Measurements from ENCODE around the gene WASF3. TPM values are rescaled to one million over a fixed set of nuclear protein-coding genes. Genes with fewer than 3 reads are reported as not detected.

WASF3 gene
- total and polyA plus RNA-seq, 10 of the 15 experiments (the other 5 are each of a cell fraction or from before 2014, with no cell fraction given) = under 0.01 to 0.10 (median 0.01) TPM; not detected in 7

DNA sequence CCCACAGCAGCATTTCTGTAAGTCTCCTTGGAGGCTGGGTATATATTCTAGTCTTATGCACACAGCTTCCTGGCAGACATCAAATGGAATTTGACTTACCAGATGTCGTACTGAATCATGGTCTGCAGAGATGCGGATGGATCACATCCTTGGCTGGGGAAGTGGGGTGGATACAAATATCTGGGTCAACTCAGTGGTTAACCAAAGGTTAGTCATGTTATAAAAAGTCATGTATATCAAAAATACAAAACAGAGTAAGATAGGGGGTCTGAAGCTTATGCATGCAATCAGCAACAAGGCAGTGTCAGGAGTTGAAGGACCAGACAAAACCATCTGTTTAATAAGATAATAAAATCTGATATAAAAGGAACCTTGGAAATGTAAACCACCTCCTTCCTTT lies 61.9 kb downstream of the WASF3 start:
- ChIA-PET SMC1A (ENCODE audit: uncharacterized antibody, unreplicated experiment) (interaction anchor here (1.0 kb wide), 1 partner anchor 17 kb away, joined by 3 read pairs; no protein-coding TSS in a partner anchor), RAD21 (ENCODE audit: unreplicated experiment) (no interaction called here), POLR2A (no interaction called here), CTCF (interaction anchor here (0.6 kb wide), 1 partner anchor 435 kb away, joined by 3 read pairs; no protein-coding TSS in a partner anchor)
- Histone ChIP-seq H3K4me1 (ENCODE audit: control insufficient read depth, insufficient read depth, low read length) (no peaks in the 10 kb centered on the region), H3K4me2 (ENCODE audit: control insufficient read depth, insufficient read depth) (no peak overlapping the region), H2AFZ (ENCODE audit: control insufficient read depth, low read depth, low read length) (no peak overlapping the region), H3K36me3 (ENCODE audit: control insufficient read depth in 2 of 2, insufficient read depth in 2 of 2, low read length in 1 of 2) (no peaks in the 10 kb centered on the region), H3K9me3 (replicated peaks; ENCODE audit: control insufficient read depth, insufficient read depth, low read length) (no peaks in the 10 kb centered on the region; the same call in 1 of the 3 replicates), H3K79me2 (ENCODE audit: control insufficient read depth, insufficient read depth, low read length) (no peaks in the 10 kb centered on the region), H3K9ac (ENCODE audit: control insufficient read depth, insufficient read depth, low read length) (no peak overlapping the region), H4K20me1 (ENCODE audit: control insufficient read depth, insufficient read depth) (no peaks in the 10 kb centered on the region), H3K27me3 (replicated peaks in 1 of 2; ENCODE audit: control insufficient read depth in 2 of 2, insufficient read depth in 2 of 2, low read length in 1 of 2) (no peaks in the 10 kb centered on the region), H3K27ac (ENCODE audit: control insufficient read depth, insufficient read depth) (no peak overlapping the region), H3K4me3 (no peak overlapping the region)
- 0% methylated on average over 2 of the region's 2 CpGs for WGBS (ENCODE audit: insufficient coverage, insufficient replicate concordance, low lambda C conversion rate, missing lambda C conversion rate)
- TF ChIP-seq, protein P1, sequence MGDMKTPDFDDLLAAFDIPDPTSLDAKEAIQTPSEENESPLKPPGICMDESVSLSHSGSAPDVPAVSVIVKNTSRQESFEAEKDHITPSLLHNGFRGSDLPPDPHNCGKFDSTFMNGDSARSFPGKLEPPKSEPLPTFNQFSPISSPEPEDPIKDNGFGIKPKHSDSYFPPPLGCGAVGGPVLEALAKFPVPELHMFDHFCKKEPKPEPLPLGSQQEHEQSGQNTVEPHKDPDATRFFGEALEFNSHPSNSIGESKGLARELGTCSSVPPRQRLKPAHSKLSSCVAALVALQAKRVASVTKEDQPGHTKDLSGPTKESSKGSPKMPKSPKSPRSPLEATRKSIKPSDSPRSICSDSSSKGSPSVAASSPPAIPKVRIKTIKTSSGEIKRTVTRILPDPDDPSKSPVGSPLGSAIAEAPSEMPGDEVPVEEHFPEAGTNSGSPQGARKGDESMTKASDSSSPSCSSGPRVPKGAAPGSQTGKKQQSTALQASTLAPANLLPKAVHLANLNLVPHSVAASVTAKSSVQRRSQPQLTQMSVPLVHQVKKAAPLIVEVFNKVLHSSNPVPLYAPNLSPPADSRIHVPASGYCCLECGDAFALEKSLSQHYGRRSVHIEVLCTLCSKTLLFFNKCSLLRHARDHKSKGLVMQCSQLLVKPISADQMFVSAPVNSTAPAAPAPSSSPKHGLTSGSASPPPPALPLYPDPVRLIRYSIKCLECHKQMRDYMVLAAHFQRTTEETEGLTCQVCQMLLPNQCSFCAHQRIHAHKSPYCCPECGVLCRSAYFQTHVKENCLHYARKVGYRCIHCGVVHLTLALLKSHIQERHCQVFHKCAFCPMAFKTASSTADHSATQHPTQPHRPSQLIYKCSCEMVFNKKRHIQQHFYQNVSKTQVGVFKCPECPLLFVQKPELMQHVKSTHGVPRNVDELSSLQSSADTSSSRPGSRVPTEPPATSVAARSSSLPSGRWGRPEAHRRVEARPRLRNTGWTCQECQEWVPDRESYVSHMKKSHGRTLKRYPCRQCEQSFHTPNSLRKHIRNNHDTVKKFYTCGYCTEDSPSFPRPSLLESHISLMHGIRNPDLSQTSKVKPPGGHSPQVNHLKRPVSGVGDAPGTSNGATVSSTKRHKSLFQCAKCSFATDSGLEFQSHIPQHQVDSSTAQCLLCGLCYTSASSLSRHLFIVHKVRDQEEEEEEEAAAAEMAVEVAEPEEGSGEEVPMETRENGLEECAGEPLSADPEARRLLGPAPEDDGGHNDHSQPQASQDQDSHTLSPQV (IDR thresholded peaks at IDR 0.05) = no peak
- TF ChIP-seq ATF7 (IDR thresholded peaks at IDR 0.05; ENCODE audit: low read depth) (no peak), NR2F1 (conservative IDR thresholded peaks at IDR 0.05) (no peak), STAT1 (conservative IDR thresholded peaks at IDR 0.05) (no peak), KDM1A (IDR thresholded peaks at IDR 0.05; ENCODE audit: borderline replicate concordance) (no peak)
- ATAC-seq = no peak
- in situ Hi-C loops (cut with MboI) = no loop called here
- FAIRE-seq = no peak
- DNase-seq (ENCODE audit: low read depth, low spot score) = no peak
- intact Hi-C loops (cut with micrococcal nuclease; ENCODE audit: unreplicated experiment) = no loop called here
- BruUV-seq (replicated peaks) = no TSS peak
